Head of caudate nucleus (tissue), 42 donors: ENCODE measurements around the gene SPATA3.
A peak's percentile ranks its signal among the peaks of the same experiment; 100 is the strongest.
"Not testable (repeated sequence)": the region's sequence is repeated elsewhere in the genome, so short reads cannot be mapped to it uniquely, and the experiment has no call there.

Experiments used
- DNase-seq, 42 donors: peaks; one replicate each; pipeline versions ENCODE4 v3.0.0 to v3.0.0-alpha.2; 2020 to 2021; ENCODE audit warnings: mixed read lengths in 7 of 42
- intact Hi-C: fragments of 100-400 bp; cut with DNase I; formaldehyde crosslinking; loops from one replicate; pipeline ENCODE4 v1.15.0; 2022

Gene SPATA3

DNA sequence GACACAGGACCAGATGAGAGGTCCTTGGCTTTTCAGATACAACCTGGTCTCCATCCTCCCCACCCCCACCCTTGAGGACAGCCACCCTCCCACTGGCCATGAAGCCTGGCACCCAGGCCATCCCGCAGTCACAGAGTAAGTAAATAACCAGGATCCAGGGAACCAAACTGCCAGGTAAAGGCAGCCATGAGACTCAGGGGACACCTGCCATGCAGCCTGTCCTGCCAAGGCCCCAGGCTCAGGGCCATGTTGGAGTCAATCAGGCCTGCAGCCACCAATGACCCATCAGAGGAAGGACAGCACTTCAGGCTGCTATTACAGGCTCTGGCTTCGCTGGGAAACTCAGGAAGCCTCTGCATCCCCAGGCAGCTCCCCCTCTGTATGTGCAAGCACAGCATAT lies 15.6 kb downstream of the SPATA3 start:
- intact Hi-C loops, result no loop called here

DNA sequence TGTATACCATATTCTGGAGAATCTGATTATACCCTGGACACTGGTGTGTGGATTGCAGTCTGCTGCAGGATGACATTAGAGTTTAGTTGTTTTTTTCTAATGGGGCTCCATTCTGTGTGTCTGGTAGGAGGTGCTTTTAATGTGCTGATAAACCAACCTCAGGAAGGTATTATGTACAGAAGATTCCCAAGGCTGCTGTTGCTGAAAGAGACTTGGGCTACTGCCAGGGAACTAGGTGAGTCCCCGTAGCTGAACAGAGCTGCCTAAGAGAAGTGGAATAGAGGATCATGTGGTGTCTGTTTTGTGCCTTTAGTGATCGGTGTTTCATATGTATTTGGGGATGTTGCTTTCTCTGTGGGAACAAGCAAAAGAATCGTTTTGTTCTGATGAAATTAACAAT lies 16.5 kb downstream of the SPATA3 start:
- no peak for DNase-seq
- intact Hi-C loops, result no loop called here

More for the DNA sequence above, 15.6 kb downstream of the SPATA3 start:
- DNase-seq, result peak in 1 of 42 donors; percentile 17

DNA sequence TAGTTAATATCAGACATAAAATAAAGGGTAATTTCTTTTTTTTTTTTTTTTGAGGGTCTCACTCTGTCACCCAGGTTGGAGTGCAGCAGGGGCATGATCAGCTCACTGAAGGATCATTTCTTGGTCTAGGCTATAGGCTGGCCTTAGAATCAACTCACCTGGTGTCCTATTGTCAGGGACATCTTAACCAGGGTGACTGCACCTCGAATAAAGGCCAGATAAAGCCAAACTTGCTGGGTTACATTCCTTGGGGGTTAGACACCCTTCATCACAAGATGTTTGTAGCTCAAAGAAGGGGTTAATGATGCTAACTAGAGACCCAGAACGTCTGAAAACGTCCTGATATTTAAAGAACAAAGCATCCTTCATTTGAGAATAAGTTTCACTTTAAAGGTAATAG lies 17.9 kb downstream of the SPATA3 start:
- no peak for DNase-seq
- intact Hi-C loops, result no loop called here

DNA sequence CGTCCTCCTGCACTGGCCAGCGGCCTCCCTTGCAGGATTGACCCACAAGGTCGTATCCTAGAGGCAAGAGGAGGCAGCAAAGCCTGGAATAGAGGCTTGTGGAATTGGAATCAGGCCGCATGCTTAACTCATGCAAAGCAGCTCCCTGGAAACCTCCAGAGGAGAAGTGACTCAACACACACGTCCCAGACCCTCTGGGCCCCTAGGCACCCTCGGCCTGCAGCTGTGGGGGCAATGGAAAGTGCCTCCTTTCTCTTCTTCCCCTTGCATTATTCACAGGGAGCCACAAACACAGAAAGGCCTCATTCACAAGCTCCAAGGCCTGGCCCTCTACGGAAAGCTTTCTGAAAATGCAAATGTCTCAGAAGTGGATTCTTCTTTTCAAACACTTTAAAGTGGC lies 19.6 kb downstream of the SPATA3 start:
- peak in 37 of 42 donors; percentile 15 to 84 (median 48) for DNase-seq
- intact Hi-C loops, result no loop called here

DNA sequence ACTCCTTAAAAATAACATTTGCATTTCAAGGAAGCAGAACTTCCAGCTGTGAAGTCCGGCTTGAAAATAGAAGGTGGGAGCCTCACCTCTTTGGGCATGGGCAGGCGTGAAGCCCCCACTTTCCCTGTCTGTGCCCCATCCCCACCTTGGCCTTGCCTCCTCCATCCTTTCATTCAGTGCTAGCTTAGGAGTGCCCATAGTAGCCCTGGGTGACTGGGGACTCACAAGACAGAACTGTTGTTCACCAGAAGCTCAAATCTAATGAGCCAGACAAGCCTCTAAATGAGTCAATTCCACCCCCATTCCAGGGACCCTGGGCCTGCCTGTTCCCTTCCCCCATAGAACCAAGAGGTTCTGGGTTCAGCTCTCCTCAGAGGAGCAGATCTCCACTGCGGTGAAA lies 20.0 kb downstream of the SPATA3 start:
- DNase-seq, result peak in 6 of 42 donors; percentile 4 to 60 (median 24)
- intact Hi-C loops, result no loop called here

DNA sequence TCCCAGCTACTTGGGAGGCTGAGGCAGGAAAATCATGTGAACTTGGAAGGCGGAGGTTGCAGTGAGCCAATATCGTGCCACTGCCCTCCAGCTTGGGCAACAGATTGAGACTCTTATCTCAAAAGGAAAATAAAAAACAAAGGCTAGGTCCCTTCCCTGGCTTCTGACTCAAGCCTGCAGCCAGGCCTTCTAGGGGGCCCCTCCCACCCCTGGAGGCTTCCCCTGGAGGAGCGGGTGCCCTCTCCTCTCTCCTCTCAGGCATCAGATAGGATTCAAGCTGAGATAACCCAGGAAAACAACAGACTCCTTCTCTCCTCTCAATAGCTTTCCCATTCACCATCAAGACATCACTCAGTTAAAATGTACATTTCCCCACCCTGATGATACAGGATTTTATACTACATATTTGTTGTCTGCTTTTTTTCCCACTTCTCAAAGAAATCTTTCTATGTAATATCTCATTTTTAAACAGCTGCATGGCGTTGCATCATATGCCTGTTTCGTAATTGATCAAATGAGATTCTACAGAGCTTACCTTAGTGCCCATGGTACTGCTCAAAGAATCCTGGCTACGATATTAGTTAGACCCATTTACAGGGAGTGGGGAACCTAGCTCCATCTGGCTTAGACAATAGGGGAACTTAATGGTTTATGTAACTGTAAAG lies 20.8 kb downstream of the SPATA3 start:
- intact Hi-C loops, result no loop called here
- no peak for DNase-seq

DNA sequence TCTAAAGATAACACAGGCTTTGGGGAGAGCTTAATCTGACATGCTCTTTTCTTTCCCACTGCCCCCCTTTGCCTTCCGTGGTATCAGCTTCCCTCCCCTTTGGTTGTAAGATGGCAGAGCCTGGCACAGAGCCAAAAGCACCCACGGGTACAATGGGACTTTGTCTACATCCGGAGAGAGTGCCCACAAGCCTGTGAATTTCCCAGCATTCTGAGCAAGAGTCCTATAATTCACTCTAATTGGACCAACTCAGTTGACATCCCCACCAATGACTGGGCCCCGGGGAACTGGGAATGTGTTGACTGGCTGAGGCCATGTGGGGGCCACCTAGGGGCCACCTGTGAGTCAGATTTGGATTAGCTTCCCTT lies 21.3 kb downstream of the SPATA3 start:
- peak; percentile 58 to 97 (median 88) for DNase-seq
- intact Hi-C loops, result no loop called here

DNA sequence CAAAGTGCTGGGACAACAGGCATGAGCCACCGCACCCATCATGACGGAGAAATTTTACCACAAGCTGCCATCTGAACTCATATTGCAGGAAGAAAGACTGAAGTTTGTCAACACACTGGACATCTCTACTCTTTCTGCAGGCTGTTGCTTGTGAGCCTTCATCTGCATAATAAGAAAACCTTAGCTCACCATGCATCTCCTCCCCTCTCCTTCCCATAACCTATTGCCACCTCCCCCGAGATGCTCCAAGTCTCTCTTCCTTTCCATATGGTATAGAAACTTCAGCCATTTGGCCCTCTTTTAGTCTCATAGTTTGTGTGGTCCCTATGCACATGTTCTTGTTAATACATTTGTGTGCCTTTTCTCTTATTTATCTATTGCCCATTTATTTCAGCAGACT lies 22.3 kb downstream of the SPATA3 start:
- DNase-seq, result no peak
- intact Hi-C loops, result no loop called here

DNA sequence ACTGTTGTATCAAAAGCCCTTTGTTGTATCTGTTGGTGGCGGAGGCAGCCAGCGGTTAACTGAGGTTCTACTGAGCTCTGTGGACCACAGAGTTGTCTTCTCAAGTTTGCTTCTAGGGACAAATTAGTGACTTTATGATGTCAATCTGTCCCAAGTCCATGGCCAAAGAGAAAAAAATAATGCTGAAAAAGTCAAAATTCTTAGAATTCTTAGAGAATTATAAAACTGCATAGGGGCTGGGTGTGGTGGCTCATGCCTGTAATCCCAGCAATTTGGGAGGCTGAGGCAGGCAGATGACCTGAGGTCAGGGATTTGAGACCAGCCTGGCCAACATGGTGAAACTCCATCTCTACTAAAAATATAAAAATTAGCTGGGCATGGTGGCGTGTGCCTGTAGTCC lies 29.1 kb downstream of the SPATA3 start:
- intact Hi-C loops, DNase-seq: not testable (repeated sequence)

DNA sequence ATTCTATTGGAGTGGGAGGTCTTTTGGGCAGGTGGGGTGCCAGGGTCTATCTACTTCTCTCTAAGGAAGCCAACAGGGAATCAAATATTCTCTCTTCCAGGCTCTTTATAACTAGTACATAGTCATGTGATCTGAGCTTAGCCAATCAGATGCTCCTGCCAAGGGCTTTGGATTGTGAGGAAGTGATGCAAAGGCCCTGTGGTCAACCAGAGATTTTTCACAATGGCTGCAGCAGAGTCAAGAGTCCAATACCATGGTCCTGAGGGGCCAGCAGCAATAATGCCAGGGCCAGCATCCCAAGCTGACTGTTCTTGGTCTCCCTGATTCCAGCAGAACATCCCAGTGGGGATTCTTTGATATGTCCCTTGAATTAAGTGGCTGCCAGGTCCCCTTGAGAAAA lies 33.0 kb downstream of the SPATA3 start:
- intact Hi-C loops, result no loop called here
- no peak for DNase-seq

DNA sequence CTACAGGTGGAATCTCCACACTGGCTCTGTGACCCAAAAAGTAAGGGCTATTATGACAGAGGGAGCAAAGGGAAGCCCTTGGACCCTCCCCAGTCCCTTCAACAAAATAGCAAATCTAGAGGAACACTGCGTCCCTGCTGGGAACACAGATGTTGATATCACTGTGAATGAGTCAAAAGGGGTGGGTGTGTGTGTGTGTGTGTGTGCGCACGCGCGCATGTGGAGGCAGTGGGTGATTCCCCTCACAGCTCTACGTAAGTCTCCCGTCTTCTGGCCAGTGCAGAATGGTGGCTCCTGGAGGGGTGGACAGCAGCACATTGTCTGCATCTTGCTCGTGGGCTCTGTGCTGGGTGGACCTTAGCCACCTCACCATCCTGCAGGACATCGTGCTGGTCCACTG lies 33.6 kb downstream of the SPATA3 start:
- peak in 26 of 42 donors; percentile 28 to 75 (median 54) for DNase-seq
- intact Hi-C loops, result no loop called here

DNA sequence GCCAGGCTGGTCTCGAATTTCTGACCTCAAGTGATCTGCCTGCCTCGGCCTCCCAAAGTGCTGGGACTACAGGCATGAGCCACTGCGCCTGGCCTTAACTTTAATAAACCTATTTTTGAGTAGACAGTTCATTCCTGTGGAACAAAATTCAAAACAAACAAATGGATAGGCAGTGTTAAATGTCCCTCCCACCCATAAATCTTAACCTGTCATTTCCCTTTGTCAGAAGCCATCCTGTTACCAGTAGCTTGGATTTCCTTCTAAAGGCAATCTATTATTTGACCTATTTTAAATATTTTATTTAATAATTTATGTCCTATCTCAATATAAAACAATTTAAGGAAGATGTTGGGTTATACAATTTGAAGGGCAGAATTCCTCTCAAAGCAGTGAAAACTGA lies 34.8 kb downstream of the SPATA3 start:
- intact Hi-C loops, result no loop called here
- no peak for DNase-seq

DNA sequence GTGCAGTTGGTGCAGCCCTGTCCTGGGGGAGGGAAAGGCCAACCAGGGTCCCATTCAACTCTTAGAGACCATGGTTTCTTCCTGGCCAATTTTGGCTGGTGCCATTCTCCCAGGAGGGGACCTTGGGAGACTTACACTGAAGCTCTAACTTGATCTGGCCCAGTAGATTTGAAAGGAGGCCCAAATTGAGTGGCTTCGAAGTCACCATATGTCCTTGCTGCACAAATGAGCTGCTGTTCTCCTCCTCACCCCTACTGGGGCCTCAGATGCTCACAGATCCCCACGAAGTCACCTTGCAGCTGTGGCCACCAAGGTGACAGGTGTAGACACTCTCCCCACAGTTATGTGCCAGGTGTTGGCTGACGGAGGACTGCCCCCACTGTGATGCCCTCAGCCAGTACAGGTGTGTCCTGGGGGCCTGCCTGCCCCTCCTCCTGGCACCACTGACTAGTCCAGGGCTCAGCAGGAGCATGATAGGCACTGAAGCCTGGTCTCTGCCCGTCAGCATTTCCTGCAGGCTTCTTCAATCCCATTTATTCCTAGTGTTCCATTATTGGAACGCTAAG lies 36.7 kb downstream of the SPATA3 start:
- intact Hi-C loops, result no loop called here

DNA sequence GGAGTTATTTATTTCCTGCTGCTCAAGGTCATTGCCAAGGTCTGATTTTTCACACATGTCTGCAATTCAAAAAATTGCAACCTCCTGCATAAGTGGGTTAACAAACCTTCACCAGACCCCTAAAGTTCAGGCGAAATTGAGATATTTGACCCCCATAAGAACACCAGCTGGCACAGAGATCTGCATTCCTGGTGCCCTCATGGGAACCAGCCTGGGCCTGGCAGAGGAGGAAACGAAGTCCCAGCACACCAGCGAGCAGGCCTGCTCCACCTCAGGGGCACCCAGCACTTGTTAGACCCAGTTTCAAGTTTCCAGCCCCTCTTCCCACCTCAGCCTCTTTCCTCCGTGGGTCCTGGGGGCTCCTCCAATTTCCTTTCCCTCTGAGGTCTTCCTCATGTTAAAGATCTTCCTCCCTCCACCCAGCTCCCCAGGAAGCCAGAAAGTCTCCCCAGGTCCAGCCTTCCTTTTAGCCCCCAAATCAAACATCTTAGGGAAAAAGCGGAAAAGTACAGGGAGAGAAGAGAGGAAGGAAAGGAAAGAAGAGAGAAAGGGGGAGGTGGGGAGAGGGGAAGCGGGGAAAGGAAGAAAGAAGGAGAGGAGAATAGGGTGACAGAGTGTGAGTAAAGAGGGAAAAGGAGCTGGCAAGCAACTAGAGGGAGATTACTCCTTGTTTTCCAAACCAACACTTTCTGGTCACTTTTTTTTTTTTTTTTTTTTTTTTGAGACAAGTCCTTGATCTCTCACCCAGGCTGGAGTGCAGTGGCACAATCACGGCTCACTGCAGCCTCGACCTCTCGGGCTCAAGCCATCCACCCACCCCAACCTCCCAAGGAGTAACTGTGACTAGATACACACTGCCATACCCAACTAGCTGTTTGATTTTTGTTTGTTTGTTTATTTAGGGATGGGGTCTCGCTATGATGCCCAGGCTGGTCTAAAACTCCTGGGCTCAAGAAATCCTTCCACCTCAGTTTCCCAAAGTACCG lies 37.5 kb downstream of the SPATA3 start:
- intact Hi-C loops, result no loop called here
- no peak for DNase-seq

More for the DNA sequence above, 36.7 kb downstream of the SPATA3 start:
- DNase-seq, result no peak

DNA sequence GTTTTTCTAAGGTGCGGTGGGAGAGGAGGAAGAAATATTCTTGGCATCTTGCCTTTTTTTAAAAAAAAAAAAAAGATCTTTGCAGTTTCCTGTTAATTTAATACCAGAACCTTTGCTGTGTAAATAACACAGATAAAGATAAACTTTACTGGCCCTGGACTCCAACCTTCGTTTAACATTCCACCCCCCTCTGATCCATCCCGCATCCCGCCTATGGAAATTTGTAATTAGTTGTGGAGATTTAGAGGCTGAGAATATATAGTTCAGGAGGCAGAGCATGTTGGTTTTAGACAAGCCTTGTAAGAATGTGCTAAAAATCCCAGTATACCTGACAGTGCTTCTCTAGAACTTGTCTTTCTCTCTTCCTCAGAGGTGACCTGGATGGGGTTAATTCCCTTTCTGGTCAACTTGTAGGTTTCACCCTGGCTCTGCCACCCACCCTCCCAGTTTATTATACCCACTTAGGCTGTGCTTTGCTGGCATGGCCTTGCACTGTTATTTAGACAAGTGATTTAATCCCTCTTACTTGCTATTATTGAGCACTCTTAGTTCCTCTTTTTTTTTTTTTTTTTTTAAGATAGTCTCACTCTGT lies 38.5 kb downstream of the SPATA3 start:
- intact Hi-C loops, result no loop called here
- no peak for DNase-seq

DNA sequence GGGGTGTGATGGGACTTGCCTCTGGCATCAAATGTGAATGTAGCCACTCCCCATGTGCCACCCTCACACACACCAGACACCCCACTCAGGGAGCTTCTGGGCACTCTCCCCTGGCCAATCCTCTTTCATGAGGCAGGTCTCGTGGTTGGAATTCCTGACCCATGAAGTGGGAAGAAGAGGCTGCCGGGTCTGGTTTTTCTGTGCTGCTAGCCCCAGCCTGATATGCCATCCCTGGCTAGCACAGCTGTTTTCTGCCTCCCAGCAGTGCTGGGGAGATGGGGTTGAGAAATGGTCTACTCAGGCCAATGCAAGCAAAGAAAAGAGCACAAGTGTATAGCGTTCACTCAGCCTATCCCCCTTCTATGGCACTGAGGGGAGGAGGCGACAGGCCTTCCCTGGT lies 40.2 kb downstream of the SPATA3 start:
- no peak for DNase-seq
- intact Hi-C loops, result no loop called here

DNA sequence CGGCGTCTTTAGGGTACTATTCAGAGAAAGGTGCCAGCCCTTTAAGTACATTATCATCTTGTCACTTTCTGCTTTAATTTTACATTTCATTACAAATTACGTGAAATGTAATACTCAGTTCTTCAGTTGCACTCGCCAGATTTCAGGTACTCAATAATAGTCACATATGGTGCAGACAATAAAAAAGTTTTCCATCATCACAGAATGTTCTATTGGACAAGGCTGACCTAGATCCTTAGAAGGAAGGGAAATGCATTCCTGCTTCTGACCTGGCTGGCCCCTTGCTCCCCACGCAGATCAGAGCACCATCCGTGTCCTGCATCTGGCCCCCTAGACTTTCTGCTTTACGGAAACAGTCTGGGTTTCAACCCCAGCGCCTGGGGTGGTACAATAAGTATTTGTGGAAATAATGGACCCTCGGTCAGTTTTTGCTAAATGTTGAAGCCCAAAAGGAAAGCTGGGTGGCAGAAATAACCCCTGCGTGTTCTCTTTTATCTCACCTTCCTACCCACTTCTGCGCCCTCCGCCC lies 40.7 kb downstream of the SPATA3 start:
- DNase-seq, result no peak
- intact Hi-C loops, result no loop called here

DNA sequence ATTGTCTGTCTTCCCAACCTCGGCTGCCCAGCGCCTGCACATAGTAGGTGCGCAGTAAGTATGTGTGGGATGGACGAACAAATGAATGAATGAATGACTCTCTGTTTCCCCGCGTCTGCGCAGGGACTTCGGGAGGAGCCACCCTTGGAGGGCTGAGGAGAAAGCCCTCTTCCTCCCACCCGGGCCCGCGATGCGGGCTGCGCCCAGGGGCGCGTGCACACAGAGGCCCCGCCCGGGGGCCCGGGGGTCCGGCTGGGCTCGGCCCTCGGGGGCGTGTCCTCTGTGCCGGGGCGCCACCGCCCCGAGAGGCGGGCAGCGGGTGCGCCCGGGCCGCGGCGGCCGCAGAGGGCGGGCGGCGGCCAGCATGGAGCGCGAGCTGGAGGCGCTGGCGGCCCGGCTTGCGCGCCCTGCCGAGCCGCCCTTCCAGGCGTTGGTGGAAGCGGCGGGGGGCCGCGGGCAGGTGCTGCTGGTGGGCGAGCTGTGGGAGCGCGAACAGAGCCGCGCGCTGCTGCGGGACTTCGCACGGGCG lies 41.3 kb downstream of the SPATA3 start, which contains the start of gene C2orf72:
Gene C2orf72, plus strand, starts transcription at position 322 of the 529 bp plus-strand sequence. Its CDS starts 43 bp downstream, at position 365.
- intact Hi-C loops, result no loop called here
- DNase-seq, result peak in 18 of 42 donors; percentile 15 to 56 (median 39)
